WTC11 (cell line): ENCODE results near the gene ALAS2. TPM values are rescaled to one million over a fixed set of nuclear protein-coding genes. Genes with fewer than 3 reads are reported as not detected.

ENCODE experiments used
- ATAC-seq: fragments of 200-7000 bp; cut with Tn5 transposase; 2 replicates; pipeline ENCODE4 v1.10.0; 2021; ENCODE audit warnings: mild to moderate bottlenecking, moderate library complexity
- CTCF ChIA-PET: fragments of 300-600 bp; sonication (Branson Sonifier 250); formaldehyde crosslinking; loops from one replicate; lab custom pipeline; 2021; ENCODE audit warnings: antibody characterized with exemption; lab: Charles Lee
- POLR2A ChIA-PET: fragments of 350-600 bp; sonication (Branson Sonifier 250); formaldehyde crosslinking; loops from one replicate; lab custom pipeline; 2021; ENCODE audit warnings: antibody characterized with exemption; lab: Charles Lee
- DNase-seq: peaks from one replicate; pipeline ENCODE4 v3.0.0; 2021; ENCODE audit warnings: low spot score
- H3K27ac Mint-ChIP-seq: 2 replicates; pipeline ENCODE4 v1.8.0; 2021; ENCODE audit warnings: mixed read lengths
- H3K27me3 Mint-ChIP-seq: 2 replicates; pipeline ENCODE4 v1.8.0; 2021; ENCODE audit warnings: low read depth, mild to moderate bottlenecking, moderate library complexity, mixed read lengths
- H3K36me3 Mint-ChIP-seq: 2 replicates; pipeline ENCODE4 v1.8.0; 2021; ENCODE audit warnings: mixed read lengths
- H3K4me1 Mint-ChIP-seq: 2 replicates; pipeline ENCODE4 v1.8.0; 2022; ENCODE audit warnings: mixed read lengths
- H3K4me3 Mint-ChIP-seq: 2 replicates; pipeline ENCODE4 v1.8.0; 2021; ENCODE audit warnings: mild to moderate bottlenecking, moderate library complexity, mixed read lengths
- H3K9me3 Mint-ChIP-seq: 2 replicates; pipeline ENCODE4 v1.8.0; 2021; ENCODE audit warnings: mixed read lengths
- ATF2 ChIP-seq: sonication (generic); formaldehyde crosslinking; IDR thresholded peaks from 2 replicates; pipeline ENCODE4 v1.8.1; 2022; ENCODE audit warnings: low read depth, missing genetic modification reagents, borderline replicate concordance
- FOXK1 ChIP-seq: sonication (generic); formaldehyde crosslinking; IDR thresholded peaks from 2 replicates; pipeline ENCODE4 v1.8.0; 2022; ENCODE audit warnings: mild to moderate bottlenecking, moderate library complexity, missing genetic modification reagents
- MAX ChIP-seq: sonication (generic); formaldehyde crosslinking; IDR thresholded peaks from 2 replicates; pipeline ENCODE4 v1.8.0; 2022; ENCODE audit warnings: mild to moderate bottlenecking, missing genetic modification reagents
- MLX ChIP-seq: sonication (generic); formaldehyde crosslinking; IDR thresholded peaks from 2 replicates; pipeline ENCODE4 v1.8.1; 2023; ENCODE audit warnings: mild to moderate bottlenecking, missing genetic modification reagents, moderate library complexity
- NFATC4 ChIP-seq: fragments of 250-450 bp; sonication (Bioruptor Pico); IDR thresholded peaks from 2 replicates; pipeline ENCODE4 v1.9.0; 2021; ENCODE audit warnings: mild to moderate bottlenecking
- OVOL2 ChIP-seq: fragments of 250-450 bp; sonication (Bioruptor Pico); IDR thresholded peaks from 2 replicates; pipeline ENCODE4 v1.9.0; 2021; ENCODE audit warnings: mild to moderate bottlenecking, borderline replicate concordance
- PRRX2 ChIP-seq: fragments of 250-450 bp; sonication (Bioruptor Pico); IDR thresholded peaks from 2 replicates; pipeline ENCODE4 v1.8.0; 2021; ENCODE audit warnings: mild to moderate bottlenecking
- RORB ChIP-seq: fragments of 250-450 bp; sonication (Bioruptor Pico); IDR thresholded peaks from 2 replicates; pipeline ENCODE4 v1.9.0; 2021; ENCODE audit warnings: mild to moderate bottlenecking
- ZNF138 ChIP-seq: sonication (generic); formaldehyde crosslinking; conservative IDR thresholded peaks from 2 replicates; pipeline ENCODE4 v1.8.1; 2022; ENCODE audit warnings: mild to moderate bottlenecking, moderate library complexity, missing genetic modification reagents
- ZNF263 ChIP-seq: sonication (generic); formaldehyde crosslinking; IDR thresholded peaks from 2 replicates; pipeline ENCODE4 v1.8.1; 2022; ENCODE audit warnings: low read depth, mild to moderate bottlenecking, moderate library complexity, missing genetic modification reagents
- ZNF317 ChIP-seq: sonication (generic); formaldehyde crosslinking; IDR thresholded peaks from 2 replicates; pipeline ENCODE4 v1.8.1; 2023; ENCODE audit warnings: low read depth, mild to moderate bottlenecking, moderate library complexity, missing genetic modification reagents, borderline replicate concordance
- total RNA-seq: library from RNA; stranded (reverse); gene quantifications from 3 replicates; pipeline ENCODE4 v1.2.3, GENCODE V29; 2021
- TF ChIP-seq, protein P1 (sequence below): fragments of 250-450 bp; sonication (Bioruptor Pico); IDR thresholded peaks from 2 replicates; pipeline ENCODE4 v1.9.0; 2021; ENCODE audit warnings: mild to moderate bottlenecking, borderline replicate concordance
- TF ChIP-seq, protein P2 (sequence below): sonication (generic); formaldehyde crosslinking; IDR thresholded peaks from 2 replicates; pipeline ENCODE4 v1.8.0; 2022; ENCODE audit warnings: mild to moderate bottlenecking, missing genetic modification reagents
- TF ChIP-seq, protein P3 (sequence below): sonication (generic); formaldehyde crosslinking; IDR thresholded peaks from 2 replicates; pipeline ENCODE4 v1.8.0; 2023; ENCODE audit warnings: mild to moderate bottlenecking, missing genetic modification reagents
- TF ChIP-seq, protein P4 (sequence below): sonication (generic); formaldehyde crosslinking; IDR thresholded peaks from 2 replicates; pipeline ENCODE4 v1.8.1; 2022; ENCODE audit warnings: mild to moderate bottlenecking, moderate library complexity, missing genetic modification reagents
- TF ChIP-seq, protein P5 (sequence below): sonication (generic); formaldehyde crosslinking; IDR thresholded peaks from 2 replicates; pipeline ENCODE4 v1.8.0; 2022; ENCODE audit warnings: mild to moderate bottlenecking, missing genetic modification reagents
- TF ChIP-seq, protein P6 (sequence below): sonication (generic); formaldehyde crosslinking; IDR thresholded peaks from 2 replicates; pipeline ENCODE4 v1.8.0; 2023; ENCODE audit warnings: missing genetic modification reagents, mild to moderate bottlenecking, borderline replicate concordance

Gene ALAS2
- total RNA-seq, 1 experiment from 2014 or later: 0.35 TPM

- no peak overlapping the region for H3K4me3 Mint-ChIP-seq
- peaks cover 2% of the 10 kb centered on the region; the same call in 1 of the 2 replicates for H3K4me1 Mint-ChIP-seq
Measured at GRCh38 chrX:54994668-54995351, 36.0 kb downstream of the ALAS2 start.

More at GRCh38 chrX:54994668-54995351, 36.0 kb downstream of the ALAS2 start:
- no peak for DNase-seq
- no peak for TF ChIP-seq NFATC4 (CRISPR knock-in tag)
- TF ChIP-seq RORB (CRISPR knock-in tag): no peak
- TF ChIP-seq, protein P1, sequence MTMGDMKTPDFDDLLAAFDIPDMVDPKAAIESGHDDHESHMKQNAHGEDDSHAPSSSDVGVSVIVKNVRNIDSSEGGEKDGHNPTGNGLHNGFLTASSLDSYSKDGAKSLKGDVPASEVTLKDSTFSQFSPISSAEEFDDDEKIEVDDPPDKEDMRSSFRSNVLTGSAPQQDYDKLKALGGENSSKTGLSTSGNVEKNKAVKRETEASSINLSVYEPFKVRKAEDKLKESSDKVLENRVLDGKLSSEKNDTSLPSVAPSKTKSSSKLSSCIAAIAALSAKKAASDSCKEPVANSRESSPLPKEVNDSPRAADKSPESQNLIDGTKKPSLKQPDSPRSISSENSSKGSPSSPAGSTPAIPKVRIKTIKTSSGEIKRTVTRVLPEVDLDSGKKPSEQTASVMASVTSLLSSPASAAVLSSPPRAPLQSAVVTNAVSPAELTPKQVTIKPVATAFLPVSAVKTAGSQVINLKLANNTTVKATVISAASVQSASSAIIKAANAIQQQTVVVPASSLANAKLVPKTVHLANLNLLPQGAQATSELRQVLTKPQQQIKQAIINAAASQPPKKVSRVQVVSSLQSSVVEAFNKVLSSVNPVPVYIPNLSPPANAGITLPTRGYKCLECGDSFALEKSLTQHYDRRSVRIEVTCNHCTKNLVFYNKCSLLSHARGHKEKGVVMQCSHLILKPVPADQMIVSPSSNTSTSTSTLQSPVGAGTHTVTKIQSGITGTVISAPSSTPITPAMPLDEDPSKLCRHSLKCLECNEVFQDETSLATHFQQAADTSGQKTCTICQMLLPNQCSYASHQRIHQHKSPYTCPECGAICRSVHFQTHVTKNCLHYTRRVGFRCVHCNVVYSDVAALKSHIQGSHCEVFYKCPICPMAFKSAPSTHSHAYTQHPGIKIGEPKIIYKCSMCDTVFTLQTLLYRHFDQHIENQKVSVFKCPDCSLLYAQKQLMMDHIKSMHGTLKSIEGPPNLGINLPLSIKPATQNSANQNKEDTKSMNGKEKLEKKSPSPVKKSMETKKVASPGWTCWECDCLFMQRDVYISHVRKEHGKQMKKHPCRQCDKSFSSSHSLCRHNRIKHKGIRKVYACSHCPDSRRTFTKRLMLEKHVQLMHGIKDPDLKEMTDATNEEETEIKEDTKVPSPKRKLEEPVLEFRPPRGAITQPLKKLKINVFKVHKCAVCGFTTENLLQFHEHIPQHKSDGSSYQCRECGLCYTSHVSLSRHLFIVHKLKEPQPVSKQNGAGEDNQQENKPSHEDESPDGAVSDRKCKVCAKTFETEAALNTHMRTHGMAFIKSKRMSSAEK: no peak
- no peak for TF ChIP-seq PRRX2 (CRISPR knock-in tag)
- no peak for TF ChIP-seq ZNF317
- TF ChIP-seq, protein P2, sequence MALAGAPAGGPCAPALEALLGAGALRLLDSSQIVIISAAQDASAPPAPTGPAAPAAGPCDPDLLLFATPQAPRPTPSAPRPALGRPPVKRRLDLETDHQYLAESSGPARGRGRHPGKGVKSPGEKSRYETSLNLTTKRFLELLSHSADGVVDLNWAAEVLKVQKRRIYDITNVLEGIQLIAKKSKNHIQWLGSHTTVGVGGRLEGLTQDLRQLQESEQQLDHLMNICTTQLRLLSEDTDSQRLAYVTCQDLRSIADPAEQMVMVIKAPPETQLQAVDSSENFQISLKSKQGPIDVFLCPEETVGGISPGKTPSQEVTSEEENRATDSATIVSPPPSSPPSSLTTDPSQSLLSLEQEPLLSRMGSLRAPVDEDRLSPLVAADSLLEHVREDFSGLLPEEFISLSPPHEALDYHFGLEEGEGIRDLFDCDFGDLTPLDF: no peak
- TF ChIP-seq MAX: no peak
- TF ChIP-seq, protein P3, sequence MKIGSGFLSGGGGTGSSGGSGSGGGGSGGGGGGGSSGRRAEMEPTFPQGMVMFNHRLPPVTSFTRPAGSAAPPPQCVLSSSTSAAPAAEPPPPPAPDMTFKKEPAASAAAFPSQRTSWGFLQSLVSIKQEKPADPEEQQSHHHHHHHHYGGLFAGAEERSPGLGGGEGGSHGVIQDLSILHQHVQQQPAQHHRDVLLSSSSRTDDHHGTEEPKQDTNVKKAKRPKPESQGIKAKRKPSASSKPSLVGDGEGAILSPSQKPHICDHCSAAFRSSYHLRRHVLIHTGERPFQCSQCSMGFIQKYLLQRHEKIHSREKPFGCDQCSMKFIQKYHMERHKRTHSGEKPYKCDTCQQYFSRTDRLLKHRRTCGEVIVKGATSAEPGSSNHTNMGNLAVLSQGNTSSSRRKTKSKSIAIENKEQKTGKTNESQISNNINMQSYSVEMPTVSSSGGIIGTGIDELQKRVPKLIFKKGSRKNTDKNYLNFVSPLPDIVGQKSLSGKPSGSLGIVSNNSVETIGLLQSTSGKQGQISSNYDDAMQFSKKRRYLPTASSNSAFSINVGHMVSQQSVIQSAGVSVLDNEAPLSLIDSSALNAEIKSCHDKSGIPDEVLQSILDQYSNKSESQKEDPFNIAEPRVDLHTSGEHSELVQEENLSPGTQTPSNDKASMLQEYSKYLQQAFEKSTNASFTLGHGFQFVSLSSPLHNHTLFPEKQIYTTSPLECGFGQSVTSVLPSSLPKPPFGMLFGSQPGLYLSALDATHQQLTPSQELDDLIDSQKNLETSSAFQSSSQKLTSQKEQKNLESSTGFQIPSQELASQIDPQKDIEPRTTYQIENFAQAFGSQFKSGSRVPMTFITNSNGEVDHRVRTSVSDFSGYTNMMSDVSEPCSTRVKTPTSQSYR (CRISPR knock-in tag): no peak
- TF ChIP-seq, protein P4, sequence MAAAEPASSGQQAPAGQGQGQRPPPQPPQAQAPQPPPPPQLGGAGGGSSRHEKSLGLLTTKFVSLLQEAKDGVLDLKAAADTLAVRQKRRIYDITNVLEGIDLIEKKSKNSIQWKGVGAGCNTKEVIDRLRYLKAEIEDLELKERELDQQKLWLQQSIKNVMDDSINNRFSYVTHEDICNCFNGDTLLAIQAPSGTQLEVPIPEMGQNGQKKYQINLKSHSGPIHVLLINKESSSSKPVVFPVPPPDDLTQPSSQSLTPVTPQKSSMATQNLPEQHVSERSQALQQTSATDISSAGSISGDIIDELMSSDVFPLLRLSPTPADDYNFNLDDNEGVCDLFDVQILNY (CRISPR knock-in tag): no peak
- no peak for TF ChIP-seq ATF2 (CRISPR knock-in tag)
- no peak for TF ChIP-seq OVOL2
- TF ChIP-seq, protein P5, sequence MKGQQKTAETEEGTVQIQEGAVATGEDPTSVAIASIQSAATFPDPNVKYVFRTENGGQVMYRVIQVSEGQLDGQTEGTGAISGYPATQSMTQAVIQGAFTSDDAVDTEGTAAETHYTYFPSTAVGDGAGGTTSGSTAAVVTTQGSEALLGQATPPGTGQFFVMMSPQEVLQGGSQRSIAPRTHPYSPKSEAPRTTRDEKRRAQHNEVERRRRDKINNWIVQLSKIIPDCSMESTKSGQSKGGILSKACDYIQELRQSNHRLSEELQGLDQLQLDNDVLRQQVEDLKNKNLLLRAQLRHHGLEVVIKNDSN (CRISPR knock-in tag): no peak
- TF ChIP-seq MLX (CRISPR knock-in tag): no peak
- TF ChIP-seq, protein P6, sequence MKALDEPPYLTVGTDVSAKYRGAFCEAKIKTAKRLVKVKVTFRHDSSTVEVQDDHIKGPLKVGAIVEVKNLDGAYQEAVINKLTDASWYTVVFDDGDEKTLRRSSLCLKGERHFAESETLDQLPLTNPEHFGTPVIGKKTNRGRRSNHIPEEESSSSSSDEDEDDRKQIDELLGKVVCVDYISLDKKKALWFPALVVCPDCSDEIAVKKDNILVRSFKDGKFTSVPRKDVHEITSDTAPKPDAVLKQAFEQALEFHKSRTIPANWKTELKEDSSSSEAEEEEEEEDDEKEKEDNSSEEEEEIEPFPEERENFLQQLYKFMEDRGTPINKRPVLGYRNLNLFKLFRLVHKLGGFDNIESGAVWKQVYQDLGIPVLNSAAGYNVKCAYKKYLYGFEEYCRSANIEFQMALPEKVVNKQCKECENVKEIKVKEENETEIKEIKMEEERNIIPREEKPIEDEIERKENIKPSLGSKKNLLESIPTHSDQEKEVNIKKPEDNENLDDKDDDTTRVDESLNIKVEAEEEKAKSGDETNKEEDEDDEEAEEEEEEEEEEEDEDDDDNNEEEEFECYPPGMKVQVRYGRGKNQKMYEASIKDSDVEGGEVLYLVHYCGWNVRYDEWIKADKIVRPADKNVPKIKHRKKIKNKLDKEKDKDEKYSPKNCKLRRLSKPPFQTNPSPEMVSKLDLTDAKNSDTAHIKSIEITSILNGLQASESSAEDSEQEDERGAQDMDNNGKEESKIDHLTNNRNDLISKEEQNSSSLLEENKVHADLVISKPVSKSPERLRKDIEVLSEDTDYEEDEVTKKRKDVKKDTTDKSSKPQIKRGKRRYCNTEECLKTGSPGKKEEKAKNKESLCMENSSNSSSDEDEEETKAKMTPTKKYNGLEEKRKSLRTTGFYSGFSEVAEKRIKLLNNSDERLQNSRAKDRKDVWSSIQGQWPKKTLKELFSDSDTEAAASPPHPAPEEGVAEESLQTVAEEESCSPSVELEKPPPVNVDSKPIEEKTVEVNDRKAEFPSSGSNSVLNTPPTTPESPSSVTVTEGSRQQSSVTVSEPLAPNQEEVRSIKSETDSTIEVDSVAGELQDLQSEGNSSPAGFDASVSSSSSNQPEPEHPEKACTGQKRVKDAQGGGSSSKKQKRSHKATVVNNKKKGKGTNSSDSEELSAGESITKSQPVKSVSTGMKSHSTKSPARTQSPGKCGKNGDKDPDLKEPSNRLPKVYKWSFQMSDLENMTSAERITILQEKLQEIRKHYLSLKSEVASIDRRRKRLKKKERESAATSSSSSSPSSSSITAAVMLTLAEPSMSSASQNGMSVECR: no peak
- TF ChIP-seq FOXK1 (CRISPR knock-in tag): no peak
- no peak for TF ChIP-seq ZNF138 (CRISPR knock-in tag)
- TF ChIP-seq ZNF263 (CRISPR knock-in tag): no peak
- CTCF ChIA-PET: no interaction called here
- no peak for ATAC-seq
- Mint-ChIP-seq H3K27ac (no peak overlapping the region), H3K36me3 (no peaks in the 10 kb centered on the region), H3K9me3 (no peaks in the 10 kb centered on the region), H3K27me3 (peaks cover 10% of the 10 kb centered on the region)
- POLR2A ChIA-PET: no interaction called here
